ENCODE data around the gene CACNA1H.

The CACNA1H gene

GRCh38 chr16:1159325-1159972 is 6.5 kb downstream of the CACNA1H start:
- peak; percentile 80 for DNase-seq

- peak; percentile 79 for DNase-seq
These were observed 7.3 kb downstream of the CACNA1H start for GRCh38 chr16:1159973-1160772.

- no peak for DNase-seq
These were observed 8.0 kb downstream of the CACNA1H start for GRCh38 chr16:1160773-1161348.

- no peak for DNase-seq
These were observed 10.0 kb downstream of the CACNA1H start for GRCh38 chr16:1162701-1163566.

- no peak for DNase-seq
These were observed 10.7 kb downstream of the CACNA1H start for GRCh38 chr16:1163567-1164055.

GRCh38 chr16:1164382-1164781 is 11.5 kb downstream of the CACNA1H start:
- no peak for DNase-seq

GRCh38 chr16:1164975-1165374 is 12.1 kb downstream of the CACNA1H start:
- no peak for DNase-seq

GRCh38 chr16:1165511-1165910 is 12.6 kb downstream of the CACNA1H start:
- DNase-seq, result no peak

GRCh38 chr16:1167276-1168107 is 14.6 kb downstream of the CACNA1H start:
- peak; percentile 85 for DNase-seq

- DNase-seq, result no peak
These were observed 15.9 kb downstream of the CACNA1H start for GRCh38 chr16:1168837-1169236.

GRCh38 chr16:1169285-1170075 is 16.6 kb downstream of the CACNA1H start:
- DNase-seq, result peak; percentile 48

- DNase-seq, result no peak
These were observed 17.1 kb downstream of the CACNA1H start for GRCh38 chr16:1170076-1170418.

GRCh38 chr16:1171001-1171400 is 18.1 kb downstream of the CACNA1H start:
- DNase-seq, result no peak

- DNase-seq, result no peak
These were observed 19.0 kb downstream of the CACNA1H start for GRCh38 chr16:1171854-1172428.

- no peak for DNase-seq
These were observed 19.7 kb downstream of the CACNA1H start for GRCh38 chr16:1172651-1173050.

GRCh38 chr16:1173788-1174451 is 21.0 kb downstream of the CACNA1H start:
- DNase-seq, result no peak

GRCh38 chr16:1174477-1175357 is 21.8 kb downstream of the CACNA1H start:
- DNase-seq, result no peak

- no peak for DNase-seq
These were observed 22.8 kb downstream of the CACNA1H start for GRCh38 chr16:1175566-1176279.
